NCI-H1436 treated with DMSO at 0.1 percent for 48 hours (cell line): ENCODE data around the gene PAX2.
"Not testable (repeated sequence)": the region's sequence is repeated elsewhere in the genome, so short reads cannot be mapped to it uniquely, and the experiment has no call there.

Experiments
- DNase-seq: peaks from one replicate; lab custom pipeline; 2025; lab: John Stamatoyannopoulos, UW

PAX2 gene

DNA sequence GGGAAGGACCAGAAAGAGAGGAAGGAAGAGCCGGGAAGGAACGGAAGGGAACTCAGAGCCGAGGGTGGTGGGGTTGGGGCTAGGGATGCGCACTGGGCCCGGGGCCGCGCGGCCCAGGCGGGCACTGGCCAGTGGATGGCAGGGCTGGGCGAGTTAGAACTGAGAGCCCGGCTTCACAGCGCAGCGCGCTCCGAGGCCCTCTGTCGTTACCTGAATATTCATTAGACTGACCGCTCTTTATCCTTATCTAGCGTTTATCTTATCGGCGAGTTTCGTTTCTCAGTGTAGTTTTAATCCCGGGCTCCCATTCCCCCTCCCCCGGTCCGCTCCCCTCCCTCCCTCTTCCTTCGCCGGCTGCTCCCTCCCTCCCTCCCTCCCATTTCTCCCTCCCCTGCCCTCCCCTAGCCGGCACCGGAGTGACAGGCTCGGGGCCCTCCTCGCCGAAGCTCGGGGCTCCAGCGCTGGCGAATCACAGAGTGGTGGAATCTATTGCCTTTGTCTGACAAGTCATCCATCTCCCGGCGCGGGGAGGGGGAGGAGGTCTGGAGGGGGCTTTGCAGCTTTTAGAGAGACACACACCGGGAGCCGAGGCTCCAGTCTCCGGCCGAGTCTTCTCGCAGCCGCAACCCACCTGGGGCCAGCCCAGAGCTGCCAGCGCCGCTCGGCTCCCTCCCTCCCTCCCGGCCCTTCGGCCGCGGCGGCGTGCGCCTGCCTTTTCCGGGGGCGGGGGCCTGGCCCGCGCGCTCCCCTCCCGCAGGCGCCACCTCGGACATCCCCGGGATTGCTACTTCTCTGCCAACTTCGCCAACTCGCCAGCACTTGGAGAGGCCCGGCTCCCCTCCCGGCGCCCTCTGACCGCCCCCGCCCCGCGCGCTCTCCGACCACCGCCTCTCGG is at the start of gene PAX2:
PAX2 (plus strand) TSS at position 596 of the 895 bp plus-strand sequence. CDS start 679 bp downstream, outside the sequence.
- no peak for DNase-seq

DNA sequence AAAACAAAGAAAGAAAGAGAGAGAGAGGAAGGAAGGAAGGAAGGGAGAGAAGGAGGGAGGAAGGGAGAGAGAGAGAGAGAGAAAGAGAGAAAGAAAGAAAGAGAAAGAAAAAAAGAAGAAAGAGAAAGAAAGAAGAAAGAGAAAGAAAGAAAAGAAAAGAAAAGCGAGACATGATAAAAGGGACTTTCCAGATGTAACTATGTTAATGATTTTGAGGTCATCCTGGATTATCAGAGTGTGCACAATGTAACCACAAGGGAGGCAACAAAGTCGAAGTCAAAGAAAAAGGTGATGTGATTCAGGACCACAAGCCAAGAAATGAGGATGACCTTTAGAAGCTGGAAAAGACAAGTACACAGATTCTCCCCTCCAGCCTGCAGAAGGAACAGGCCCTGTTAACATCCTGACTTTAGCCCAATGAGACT is 48.9 kb upstream of the PAX2 start:
- no peak for DNase-seq

DNA sequence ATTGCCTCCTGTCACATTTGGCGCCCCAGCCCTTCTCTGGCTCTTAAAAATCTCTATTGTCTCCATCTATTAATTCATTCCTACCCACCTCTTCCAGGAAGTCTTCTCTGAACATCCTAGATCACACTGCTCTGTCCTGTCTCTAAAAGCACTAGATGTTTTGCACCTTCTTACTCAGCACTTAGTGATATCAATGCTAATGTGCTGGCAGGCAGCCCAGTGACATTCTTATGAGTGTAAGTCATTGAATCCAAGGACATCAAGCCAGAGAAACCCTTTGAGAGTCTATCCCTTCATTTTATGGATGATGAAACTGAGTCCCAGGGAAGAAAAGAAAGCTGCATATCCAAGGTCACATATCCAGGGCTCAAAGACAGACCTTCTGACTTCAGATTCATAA is 48.3 kb upstream of the PAX2 start:
- DNase-seq, result no peak

DNA sequence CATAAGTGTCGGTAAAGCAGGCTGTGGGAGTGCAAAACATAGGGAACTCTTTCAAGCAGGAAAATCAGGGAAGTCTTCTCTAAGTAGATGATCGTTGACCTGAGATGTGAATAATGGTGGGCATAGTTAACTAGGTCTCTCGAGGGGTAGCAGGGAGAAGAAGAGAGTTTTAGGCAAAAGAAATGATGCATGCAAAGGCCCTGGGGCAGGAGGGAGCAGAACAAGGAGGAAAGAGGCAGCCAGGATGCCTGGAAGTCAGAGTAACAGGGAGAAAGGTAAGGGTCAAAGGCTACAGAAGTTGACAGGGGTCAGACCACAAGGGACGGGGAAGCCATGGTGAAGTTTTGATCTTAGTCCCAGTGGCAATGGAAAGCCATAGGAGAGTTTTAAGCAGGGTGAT is 47.8 kb upstream of the PAX2 start:
- DNase-seq, result no peak

DNA sequence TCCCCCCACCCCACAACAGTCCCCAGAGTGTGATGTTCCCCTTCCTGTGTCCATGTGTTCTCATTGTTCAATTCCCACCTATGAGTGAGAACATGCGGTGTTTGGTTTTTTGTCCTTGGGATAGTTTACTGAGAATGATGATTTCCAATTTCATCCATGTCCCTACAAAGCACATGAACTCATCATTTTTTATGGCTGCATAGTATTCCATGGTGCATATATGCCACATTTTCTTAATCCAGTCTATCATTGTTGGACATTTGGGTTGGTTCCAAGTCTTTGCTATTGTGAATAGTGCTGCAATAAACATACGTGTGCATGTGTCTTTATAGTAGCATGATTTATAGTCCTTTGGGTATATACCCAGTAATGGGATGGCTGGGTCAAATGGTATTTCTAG is 43.7 kb upstream of the PAX2 start:
- DNase-seq, result not testable (repeated sequence)

DNA sequence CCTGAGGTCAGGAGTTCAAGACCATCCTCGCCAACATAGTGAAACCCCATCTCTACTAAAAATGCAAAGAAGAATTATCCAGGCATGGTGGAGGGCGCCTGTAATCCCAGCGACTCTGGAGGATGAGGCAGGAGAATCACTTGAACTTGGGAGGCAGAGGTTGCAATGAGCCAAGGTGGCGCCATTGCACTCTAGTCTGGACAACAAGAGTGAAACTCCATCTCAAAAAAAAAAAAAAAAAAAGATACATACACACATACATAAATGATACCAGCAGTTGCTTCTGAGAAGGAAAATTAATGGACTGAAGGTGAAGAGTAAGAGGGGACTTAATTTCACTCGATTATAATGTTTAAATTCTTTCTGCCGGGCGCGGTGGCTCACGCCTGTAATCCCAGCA is 40.2 kb upstream of the PAX2 start:
- DNase-seq, result no peak

DNA sequence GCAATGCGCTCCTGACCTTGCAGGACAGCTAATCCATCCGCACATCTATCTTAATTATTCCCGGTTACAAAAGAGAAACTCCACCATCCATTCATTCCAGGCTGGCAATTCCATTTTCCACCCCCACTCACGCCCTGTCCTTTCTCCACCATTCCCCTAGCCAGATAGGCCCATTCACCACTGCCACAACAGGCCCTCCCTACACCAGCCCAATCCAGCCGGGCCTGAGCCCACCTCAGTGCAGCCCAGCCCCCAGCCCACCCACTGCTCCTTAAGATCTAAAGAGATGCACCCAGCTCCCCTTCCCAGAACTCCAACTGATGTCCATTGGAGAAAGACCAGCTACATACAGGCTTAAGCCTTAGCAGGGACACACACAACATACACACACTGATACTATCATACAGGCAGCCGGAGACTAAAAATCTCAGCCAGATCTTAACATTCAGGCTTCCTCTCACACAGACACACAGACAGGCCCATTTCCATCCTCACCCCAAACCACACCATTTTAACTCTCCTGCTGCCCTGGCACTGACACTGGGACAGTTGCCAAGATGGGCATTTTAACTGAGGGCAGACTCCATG is 38.0 kb upstream of the PAX2 start:
- DNase-seq, result no peak

DNA sequence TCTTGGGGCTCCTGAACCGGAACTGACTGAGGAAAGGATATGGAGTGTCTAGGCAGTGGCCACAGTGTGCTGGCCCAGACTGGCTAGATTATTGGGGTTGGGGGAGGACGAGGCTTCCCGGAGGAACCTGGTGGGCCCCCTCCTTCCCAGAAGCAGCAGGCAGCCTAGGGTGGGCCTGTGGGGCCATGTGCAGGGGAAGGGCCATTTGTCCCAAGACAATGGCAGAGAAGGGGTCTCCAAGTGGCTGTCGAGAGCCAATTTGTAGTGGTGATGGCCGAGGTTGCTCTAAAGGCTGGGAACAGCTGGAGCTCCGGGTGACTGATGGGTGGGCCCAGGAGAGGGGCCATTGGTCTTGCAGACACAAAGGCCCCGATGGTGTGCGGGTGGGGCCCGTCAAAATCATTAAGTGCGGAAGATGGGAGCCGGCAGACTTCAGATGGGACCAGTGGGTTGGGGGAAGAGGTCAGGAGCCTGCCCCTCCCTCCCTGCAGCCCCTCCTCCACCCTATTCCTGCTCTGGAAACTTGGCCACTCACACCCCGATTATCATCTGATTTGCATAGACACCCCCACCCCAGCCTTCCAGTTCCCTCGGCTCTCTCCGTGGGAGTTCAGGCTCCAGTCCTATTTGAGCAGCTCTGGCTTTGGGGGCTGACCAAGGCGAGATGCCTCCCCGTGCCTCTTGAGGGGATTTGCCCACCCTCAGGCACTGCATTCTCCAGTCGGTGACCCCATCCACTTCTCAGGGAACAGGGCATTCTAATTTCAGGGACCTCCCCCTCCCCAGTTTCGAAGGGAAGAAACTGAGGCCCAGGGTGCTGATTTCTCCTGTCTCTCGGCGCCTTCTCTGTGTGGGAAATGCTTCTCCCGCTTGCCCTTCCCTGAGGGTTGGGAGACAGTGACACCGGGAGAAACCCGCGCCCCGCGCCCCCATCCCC is 36.0 kb upstream of the PAX2 start:
- no peak for DNase-seq

DNA sequence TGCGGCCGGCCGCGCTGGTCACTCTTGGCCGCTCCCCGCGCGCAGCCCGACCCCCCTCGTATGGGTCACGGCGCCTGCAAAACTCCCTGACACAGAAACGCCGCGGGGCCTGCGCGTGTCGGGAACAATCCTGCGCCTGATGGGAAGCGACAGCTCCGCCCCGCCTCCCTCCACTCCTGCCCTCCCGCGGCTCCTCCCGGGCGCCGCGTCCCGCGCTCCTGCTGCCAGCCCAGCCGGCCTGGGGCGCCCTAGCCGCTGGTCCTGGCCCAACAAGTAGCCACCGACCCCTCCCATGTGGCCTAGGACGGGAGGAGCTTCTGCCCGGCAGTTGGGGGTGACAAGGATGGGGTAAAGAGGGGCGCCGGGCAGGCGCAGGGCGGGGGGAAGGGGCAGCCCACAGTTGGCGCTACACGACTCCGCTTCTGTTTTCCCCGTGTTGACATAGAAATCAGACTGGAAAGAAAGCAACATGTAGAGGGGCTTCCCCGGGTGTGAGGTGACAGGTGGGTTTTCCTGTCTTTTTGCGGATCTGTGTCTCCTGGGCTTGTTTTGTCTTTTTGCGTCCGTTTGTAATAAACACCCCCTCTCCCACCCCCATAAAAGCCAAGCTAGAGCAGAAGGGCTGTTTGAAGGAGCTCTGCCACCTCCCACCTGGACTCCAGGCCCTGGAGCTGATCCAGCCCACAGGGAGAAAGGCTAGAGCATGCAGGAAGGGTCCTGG is 35.1 kb upstream of the PAX2 start:
- DNase-seq, result no peak

DNA sequence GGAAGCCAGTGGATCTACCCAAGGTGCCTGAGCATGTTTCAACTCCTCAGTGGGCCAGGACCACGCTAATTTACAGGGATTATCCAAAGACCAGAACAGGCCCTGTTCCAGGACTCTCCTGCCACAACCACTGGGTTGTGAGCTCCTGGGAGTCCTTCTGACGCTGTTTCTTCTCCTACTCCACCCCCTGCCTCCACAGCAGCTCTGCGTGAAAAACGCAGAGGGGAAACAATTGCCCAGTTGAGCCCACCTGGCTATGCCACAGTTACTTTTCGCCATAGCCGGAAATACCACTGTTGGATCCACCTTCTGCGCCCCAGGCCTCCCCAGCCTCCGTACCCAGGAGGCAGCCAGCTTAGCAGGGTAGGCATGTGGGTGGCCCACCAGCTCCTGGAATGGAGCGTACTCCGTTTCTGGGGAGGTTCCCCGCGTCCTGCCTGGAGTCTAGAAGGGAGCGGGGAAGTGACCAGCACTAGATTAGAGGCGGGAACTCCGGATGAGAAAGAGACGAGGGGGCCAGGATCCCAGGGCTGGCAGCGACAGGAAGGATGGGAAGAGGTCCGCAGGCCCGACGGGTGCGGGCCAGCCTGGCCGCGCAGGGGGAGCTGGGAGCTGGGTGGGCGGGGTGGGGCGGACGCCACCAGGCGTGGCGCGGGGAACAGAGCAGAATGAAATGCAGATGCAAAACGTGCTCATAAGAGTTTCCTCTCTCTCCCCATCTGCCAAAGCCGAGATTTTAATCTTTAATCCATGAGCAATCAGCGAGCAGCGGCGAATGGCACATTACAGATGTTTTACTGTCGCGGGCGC is 32.1 kb upstream of the PAX2 start:
- no peak for DNase-seq

DNA sequence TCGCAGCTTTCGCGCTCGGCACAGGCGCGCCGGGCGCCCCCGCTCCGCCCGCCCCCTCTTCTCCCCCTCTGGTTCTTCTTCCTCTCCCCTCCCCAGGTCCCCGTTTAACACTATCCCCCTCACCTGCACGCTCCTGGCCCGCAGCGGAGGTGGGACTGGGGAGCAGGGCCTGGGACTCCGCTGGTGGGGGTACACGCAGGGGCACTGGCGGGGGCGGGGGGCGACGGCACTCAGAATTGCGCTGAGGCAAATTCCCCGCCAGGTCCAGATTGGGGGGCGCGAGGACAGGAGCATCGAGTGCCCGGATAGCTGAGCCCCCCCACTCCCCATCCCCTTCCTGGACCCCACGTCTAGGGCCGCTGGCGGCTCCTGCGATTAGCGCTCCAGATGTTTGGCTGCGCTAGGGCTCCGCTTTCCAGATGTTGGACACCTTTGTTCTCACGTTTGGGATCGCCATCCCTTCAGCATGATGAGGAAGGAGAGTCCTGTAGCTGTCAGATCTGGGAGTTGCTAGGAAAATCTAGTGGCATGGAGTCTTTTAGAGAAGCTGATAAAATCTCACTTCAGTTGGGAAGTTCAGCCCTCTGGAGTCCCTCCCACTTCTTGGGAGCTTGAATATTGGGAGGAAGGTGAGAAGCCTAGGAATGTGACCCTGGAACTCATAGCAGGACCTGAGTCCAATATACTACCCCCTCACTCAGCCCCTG is 31.4 kb upstream of the PAX2 start:
- DNase-seq, result no peak

DNA sequence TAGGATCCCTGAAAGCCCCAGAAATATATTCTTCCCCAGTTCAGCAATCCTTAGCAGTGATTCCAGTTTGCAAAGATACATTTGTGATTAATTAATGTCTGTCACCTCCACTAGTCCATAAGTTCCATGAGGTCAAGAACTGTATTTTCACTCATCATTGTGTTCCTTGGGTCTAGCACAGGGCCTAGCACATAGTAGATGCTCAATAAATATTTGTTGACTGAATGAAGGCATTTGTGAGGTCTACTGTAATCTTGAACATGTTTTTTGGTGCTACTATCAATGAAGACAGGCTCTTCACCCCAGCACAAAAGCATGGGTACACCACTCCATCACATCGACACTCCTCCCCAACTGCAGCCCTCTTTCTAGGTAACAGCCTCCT is 30.8 kb upstream of the PAX2 start:
- DNase-seq, result no peak

DNA sequence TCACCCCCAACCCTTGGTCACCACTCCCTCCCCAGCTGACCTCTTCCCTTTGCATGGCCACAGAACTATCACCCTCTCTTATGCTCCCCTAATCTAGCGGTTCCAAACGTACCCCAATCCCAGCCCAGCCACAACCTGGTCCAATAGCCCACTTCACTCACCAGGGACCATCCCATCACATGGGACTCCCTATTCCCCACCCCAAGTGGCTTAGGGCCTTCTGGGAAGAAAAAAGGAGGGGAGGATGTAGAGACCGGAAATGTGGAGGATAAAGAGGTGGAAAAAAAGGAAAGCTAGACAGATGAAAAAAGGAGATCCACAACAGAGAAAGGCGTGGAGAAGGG is 30.3 kb upstream of the PAX2 start:
- DNase-seq, result no peak

DNA sequence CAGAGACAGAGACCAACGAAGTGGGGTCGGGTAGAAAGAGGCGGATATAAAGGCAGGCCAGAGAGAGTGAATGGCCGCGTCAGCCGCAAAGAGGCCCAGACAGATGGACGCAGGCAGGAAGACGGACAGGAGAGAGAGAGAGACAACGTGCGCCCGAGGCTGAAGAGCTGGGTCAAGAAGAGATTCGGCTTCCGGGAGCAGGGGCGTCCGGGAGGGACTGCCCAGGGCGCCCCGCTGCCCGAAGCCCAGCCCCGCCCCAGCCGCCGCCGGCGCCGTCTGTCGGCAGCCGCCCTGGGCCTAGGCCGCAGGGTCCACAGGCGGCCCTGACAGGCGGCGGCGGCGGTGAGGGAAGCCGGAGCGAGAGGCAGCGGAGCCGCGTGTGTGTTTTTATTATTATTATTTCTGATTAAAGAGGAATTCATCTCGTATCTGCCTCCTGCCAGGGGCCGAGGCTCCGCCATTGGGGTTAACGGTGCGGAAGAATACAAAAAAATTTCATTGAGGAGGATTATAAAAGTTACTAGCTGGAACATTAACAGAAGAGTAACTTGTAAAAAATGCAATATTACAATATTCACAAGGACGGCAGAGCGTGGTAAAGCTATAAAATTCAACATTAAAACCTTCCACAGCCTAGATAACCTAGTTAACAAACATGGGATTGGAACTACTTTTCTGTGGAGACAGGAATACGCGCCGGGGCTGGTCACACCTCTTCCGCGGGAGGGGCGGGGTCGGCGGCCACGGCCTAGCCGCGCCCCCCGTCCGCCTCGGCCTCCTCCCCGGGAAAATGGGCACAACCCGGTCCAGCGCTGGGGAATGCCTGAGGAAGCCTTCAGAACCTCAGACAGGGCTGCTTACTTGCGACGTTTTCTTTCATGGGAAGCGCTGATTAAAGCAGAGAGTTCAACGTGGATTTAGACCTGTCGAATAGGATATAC is 29.7 kb upstream of the PAX2 start:
- DNase-seq, result no peak

DNA sequence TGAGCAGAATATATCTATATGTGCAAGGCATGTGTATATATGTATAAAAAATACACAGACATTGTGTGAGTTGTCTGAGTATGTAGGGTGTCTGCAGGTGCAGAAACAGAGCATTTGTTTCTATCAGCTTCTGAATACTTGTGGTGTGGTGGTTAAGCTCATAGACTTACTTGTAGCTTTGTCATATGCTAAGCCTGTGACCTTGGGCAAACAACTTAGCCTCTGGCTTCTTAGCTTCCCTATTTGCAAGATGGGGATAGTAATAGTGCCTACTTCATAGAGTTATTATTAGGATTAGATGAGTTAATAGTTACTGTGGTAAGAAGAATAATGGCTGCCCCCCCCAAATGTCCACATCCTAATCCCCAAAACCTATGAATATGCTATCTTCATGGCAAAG is 28.2 kb upstream of the PAX2 start:
- DNase-seq, result no peak

DNA sequence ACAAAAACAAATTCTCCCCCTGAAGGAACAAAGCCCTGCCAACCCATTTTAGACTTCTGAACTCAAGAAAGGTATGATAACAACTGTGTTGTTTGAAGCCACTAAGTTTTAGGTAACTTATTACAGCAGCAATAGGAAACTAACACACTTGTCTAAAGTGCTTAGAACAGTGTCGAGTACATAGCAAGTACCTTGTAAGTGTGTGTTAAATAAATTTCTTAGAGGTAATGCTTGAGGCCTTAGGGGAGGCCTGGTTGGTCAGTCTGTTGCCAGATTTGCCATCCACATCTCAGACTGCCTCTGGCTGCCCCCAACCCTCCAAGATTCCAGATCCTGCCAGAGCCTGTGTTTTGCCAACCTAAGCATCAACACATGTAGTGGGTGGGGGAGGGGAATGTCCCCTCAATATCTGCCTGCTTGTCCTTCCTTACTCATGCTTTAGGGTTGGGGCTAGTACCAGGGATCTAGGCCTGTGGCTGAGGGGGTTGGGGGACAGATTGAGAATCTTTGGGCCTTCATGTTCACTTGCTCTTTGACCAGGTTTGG is 27.1 kb upstream of the PAX2 start:
- DNase-seq, result no peak

DNA sequence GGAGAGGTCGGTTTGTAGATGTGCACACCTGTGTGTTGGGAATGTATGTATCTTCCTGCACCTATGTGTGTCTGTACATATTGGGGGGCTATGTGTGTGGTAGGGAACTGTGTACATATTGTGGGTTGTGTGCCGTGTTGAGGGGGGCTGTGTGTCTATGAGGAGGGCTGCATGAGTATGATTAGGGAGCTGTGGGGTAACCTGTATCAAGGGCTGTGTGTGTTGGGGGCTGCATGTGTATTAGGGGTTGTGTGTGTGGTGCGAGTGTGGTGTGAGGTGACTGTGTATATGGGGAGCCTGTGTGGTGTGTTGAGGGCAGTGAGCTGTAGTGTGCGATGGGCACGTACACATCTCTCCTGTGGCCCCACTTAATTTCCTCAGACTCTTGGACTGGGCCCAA is 22.2 kb upstream of the PAX2 start:
- DNase-seq, result no peak

DNA sequence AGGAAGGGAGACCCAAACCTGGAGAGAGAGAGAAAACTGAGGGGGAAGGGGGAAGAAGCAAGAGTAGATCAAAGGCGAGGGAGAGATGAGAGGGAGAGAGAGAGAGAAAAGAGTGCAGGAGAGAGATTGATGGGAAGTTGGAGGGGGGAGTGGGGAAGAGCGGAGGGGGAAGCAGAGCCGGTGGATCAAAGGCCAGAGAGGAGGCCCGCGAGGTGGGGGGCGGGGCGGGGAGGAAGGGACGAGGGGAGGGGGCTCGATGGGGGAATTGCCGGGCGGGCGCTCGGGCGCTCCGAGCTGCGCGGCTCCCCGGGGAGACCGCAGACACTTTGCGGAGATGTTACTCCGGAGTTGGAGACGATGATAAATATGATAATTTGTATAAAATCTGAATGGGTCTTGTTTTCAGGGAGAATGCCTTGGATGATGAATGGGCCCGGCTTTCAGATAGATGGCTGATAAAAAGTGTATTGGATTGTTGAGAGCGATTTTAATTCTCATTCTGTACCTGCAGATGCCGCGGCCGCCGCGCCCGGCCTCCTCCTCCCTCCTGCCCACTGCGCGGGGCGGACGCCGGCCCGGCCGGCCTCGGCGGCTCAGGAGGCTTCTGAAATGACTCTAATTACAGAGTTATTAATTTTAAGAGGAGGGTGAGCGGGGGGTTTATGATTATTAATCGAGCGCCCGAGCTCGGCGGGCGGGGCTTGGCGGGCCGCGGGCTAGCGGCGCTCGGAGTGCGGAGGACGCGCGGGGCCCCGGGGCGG is 21.4 kb upstream of the PAX2 start:
- no peak for DNase-seq
